HepG2 (cell line): ENCODE measurements around the gene NCOA5. TPM values are rescaled to one million over a fixed set of nuclear protein-coding genes. Genes with fewer than 3 reads are reported as not detected.

Source experiments
- FOXC1 ChIP-seq: sonication (generic); formaldehyde crosslinking; IDR thresholded peaks from 2 replicates; pipeline ENCODE4 v1.8.0; 2022; ENCODE audit warnings: mild to moderate bottlenecking, missing genetic modification reagents, borderline replicate concordance
- FOXP1 ChIP-seq, 2 experiments: fragments of 450-650 bp in 1 of 2; IDR thresholded peaks; 2 replicates each; pipeline ENCODE4 v1.6.1; 2017 to 2018; ENCODE audit warnings: antibody characterized with exemption in 1 of 2
- HBP1 ChIP-seq: IDR thresholded peaks from 2 replicates; pipeline ENCODE4 v1.6.1; 2016; ENCODE audit warnings: low read depth, control low read depth
- KDM1A ChIP-seq: IDR thresholded peaks from 2 replicates; pipeline ENCODE4 v1.6.1; 2016; ENCODE audit warnings: missing compliant biosample characterization
- LRRFIP1 ChIP-seq: sonication (generic); formaldehyde crosslinking; conservative IDR thresholded peaks from 2 replicates; pipeline ENCODE4 v1.4.0; 2020; ENCODE audit warnings: missing genetic modification reagents
- MAF1 ChIP-seq: sonication (generic); formaldehyde crosslinking; IDR thresholded peaks from 2 replicates; pipeline ENCODE4 v1.5.0; 2020; ENCODE audit warnings: missing genetic modification reagents, borderline replicate concordance
- MIXL1 ChIP-seq: IDR thresholded peaks from 2 replicates; pipeline ENCODE4 v1.6.1; 2016
- NCOR1 ChIP-seq: fragments of 200-600 bp; sonication (generic); IDR thresholded peaks from 2 replicates; pipeline ENCODE4 v1.7.0; 2017; ENCODE audit warnings: antibody characterized with exemption, low read length, borderline replicate concordance
- NFIC ChIP-seq: IDR thresholded peaks from 2 replicates; pipeline ENCODE4 v1.6.1; 2012; ENCODE audit warnings: mild to moderate bottlenecking, low read length, inconsistent platforms
- NRL ChIP-seq: sonication (generic); formaldehyde crosslinking; IDR thresholded peaks from 2 replicates; pipeline ENCODE4 v1.5.0; 2020; ENCODE audit warnings: missing genetic modification reagents, mild to moderate bottlenecking, moderate library complexity, borderline replicate concordance
- TCF7 ChIP-seq: sonication (generic); IDR thresholded peaks from 2 replicates; pipeline ENCODE4 v1.6.1; 2016; ENCODE audit warnings: antibody characterized with exemption, low read depth
- TGIF2 ChIP-seq: IDR thresholded peaks from 2 replicates; pipeline ENCODE4 v1.6.1; 2016; ENCODE audit warnings: control low read depth, missing compliant biosample characterization
- ZBTB4 ChIP-seq: sonication (generic); formaldehyde crosslinking; IDR thresholded peaks from 2 replicates; pipeline ENCODE4 v1.4.0; 2020; ENCODE audit warnings: missing genetic modification reagents, mild to moderate bottlenecking, borderline replicate concordance
- ZBTB42 ChIP-seq: sonication (generic); formaldehyde crosslinking; IDR thresholded peaks from 2 replicates; pipeline ENCODE4 v1.5.0; 2020; ENCODE audit warnings: mild to moderate bottlenecking, missing genetic modification reagents
- ZMAT3 ChIP-seq: sonication (generic); formaldehyde crosslinking; conservative IDR thresholded peaks from 2 replicates; pipeline ENCODE4 v1.7.0; 2021; ENCODE audit warnings: missing genetic modification reagents
- ZNF337 ChIP-seq: sonication (generic); formaldehyde crosslinking; IDR thresholded peaks from 2 replicates; pipeline ENCODE4 v1.5.1; 2020; ENCODE audit warnings: missing genetic modification reagents, low read depth, mild to moderate bottlenecking, borderline replicate concordance
- ZNF503 ChIP-seq: sonication (generic); formaldehyde crosslinking; IDR thresholded peaks from 2 replicates; pipeline ENCODE4 v1.4.0; 2020; ENCODE audit warnings: missing genetic modification reagents
- ZNF558 ChIP-seq: sonication (generic); formaldehyde crosslinking; IDR thresholded peaks from 2 replicates; pipeline ENCODE4 v1.9.0; 2022; ENCODE audit warnings: mild to moderate bottlenecking, missing genetic modification reagents, borderline replicate concordance
- polyA plus RNA-seq, 8 experiments: library from polyadenylated mRNA; depleted of rRNA in 3 of 8; stranded (reverse) in 7 of 8; unstranded in 1 of 8; fragments of >200 nt; fragmentation: Illumina TruSeq in 4 of 8; extraction: Trizol in 4 of 8; gene quantifications; 2 replicates each; pipeline versions ENCODE4 v1.2.1 to v1.2.3, GENCODE V29; 2011 to 2016; ENCODE audit warnings: low read depth in 4 of 8, missing spikeins in 1 of 8, mixed read lengths in 1 of 8; ENCODE audit not compliant: insufficient read depth in 1 of 8
- total RNA-seq, 5 experiments: library from RNA; depleted of rRNA; stranded (reverse); fragments of >200 nt; fragmentation: Illumina TruSeq; extraction: Trizol; gene quantifications; 2 replicates each; pipeline ENCODE4 v1.2.3, GENCODE V29; 2016; ENCODE audit warnings: low read depth in 1 of 5
- TF ChIP-seq, protein P1 (sequence below): sonication (generic); formaldehyde crosslinking; IDR thresholded peaks from 2 replicates; pipeline ENCODE4 v1.9.0; 2021; ENCODE audit warnings: missing genetic modification reagents, mild to moderate bottlenecking, borderline replicate concordance

Gene NCOA5
- total and polyA plus RNA-seq, 2 of the 13 experiments (the other 11 are each of a cell fraction or from before 2014, with no cell fraction given), result 16.5 to 28.4 TPM

DNA sequence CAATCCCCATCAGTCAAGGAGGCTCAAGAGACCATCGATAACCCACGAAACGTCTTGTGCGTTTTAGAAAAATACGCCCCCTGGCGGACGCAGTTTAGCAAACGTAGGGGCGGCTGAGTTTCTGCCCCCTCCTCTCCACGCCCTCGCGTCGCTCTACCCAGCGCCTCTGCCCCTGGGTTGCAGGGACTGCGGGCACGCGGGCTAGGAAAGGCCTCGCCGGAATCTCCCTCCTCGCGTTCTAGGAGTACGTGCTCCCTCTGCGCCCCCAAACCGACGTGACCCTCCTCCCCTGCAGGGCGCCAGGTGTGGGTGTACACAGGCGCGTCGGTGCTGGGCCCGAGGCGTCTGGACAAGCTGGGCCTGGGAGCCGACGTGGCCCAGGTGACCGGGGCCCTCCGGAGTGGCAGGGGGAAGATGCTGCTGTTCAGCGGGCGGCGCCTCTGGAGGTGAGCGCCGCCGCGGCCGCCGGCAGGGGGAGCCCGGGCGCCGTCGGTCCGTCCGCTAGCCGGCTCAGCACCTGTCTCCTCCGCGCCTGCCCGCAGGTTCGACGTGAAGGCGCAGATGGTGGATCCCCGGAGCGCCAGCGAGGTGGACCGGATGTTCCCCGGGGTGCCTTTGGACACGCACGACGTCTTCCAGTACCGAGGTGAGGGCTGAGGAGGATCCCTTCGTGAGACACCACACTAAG lies 75.8 kb downstream of the NCOA5 start (continued):
- TF ChIP-seq ZNF503 (CRISPR knock-in tag) (no peak), KDM1A (peak; percentile 33; the same call in 1 of the 2 replicates), TCF7 (no peak), NCOR1 (no peak), ZBTB4 (CRISPR knock-in tag) (no peak), ZNF558 (CRISPR knock-in tag) (peak; percentile 81), FOXP1 (IDR thresholded peaks at IDR 0.05) (no peak), FOXP1 (CRISPR knock-in tag; IDR thresholded peaks at IDR 0.05) (no peak), ZBTB42 (peak; percentile 79; the same call in 1 of the 2 replicates), HBP1 (CRISPR knock-in tag) (no peak), NRL (CRISPR knock-in tag) (peak; percentile 95), ZMAT3 (CRISPR knock-in tag) (no peak), LRRFIP1 (CRISPR knock-in tag) (no peak), ZNF337 (CRISPR knock-in tag) (peak; percentile 63; the same call in 1 of the 2 replicates), NFIC (no peak), FOXC1 (peak; percentile 66; the same call in 1 of the 2 replicates), TGIF2 (CRISPR knock-in tag) (0 out of 2 replicates have a peak, but pooled peaks have one; percentile 50), MIXL1 (CRISPR knock-in tag) (no peak), MAF1 (CRISPR knock-in tag) (no peak)
- TF ChIP-seq, protein P1, sequence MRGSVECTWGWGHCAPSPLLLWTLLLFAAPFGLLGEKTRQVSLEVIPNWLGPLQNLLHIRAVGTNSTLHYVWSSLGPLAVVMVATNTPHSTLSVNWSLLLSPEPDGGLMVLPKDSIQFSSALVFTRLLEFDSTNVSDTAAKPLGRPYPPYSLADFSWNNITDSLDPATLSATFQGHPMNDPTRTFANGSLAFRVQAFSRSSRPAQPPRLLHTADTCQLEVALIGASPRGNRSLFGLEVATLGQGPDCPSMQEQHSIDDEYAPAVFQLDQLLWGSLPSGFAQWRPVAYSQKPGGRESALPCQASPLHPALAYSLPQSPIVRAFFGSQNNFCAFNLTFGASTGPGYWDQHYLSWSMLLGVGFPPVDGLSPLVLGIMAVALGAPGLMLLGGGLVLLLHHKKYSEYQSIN (CRISPR knock-in tag), result no peak
